GM21529 (cell line): Measurements from ENCODE around the gene OR52K1.
"Not testable (repeated sequence)": the region's sequence is repeated elsewhere in the genome, so short reads cannot be mapped to it uniquely, and the experiment has no call there.

Experiments used
- ATAC-seq: cut with Tn5 transposase; IDR thresholded peaks from one replicate; pipeline ENCODE4 v1.9.1; 2021; ENCODE audit not compliant: unreplicated experiment

The OR52K1 gene

GRCh38 chr11:4491405-4491804 lies 9.0 kb downstream of the OR52K1 start:
- ATAC-seq, result not testable (repeated sequence)

- no peak for ATAC-seq
Observed at GRCh38 chr11:4491878-4492606, 9.6 kb downstream of the OR52K1 start.

GRCh38 chr11:4493480-4493818 lies 11.0 kb downstream of the OR52K1 start:
- ATAC-seq, result no peak

- no peak for ATAC-seq
Observed at GRCh38 chr11:4495487-4495886, 13.0 kb downstream of the OR52K1 start.

GRCh38 chr11:4495986-4496385 lies 13.5 kb downstream of the OR52K1 start:
- ATAC-seq, result no peak

- no peak for ATAC-seq
Observed at GRCh38 chr11:4496557-4497248, 14.3 kb downstream of the OR52K1 start.

- ATAC-seq, result no peak
Observed at GRCh38 chr11:4508886-4509285, 26.4 kb downstream of the OR52K1 start.

- ATAC-seq, result no peak
Observed at GRCh38 chr11:4511282-4512245, 29.1 kb downstream of the OR52K1 start.

- ATAC-seq, result no peak
Observed at GRCh38 chr11:4514196-4514595, 31.8 kb downstream of the OR52K1 start.

- ATAC-seq, result no peak
Observed at GRCh38 chr11:4522339-4522738, 39.9 kb downstream of the OR52K1 start.

- no peak for ATAC-seq
Observed at GRCh38 chr11:4522752-4523151, 40.3 kb downstream of the OR52K1 start.

GRCh38 chr11:4523666-4524065 lies 41.2 kb downstream of the OR52K1 start:
- ATAC-seq, result no peak

- no peak for ATAC-seq
Observed at GRCh38 chr11:4527926-4528325, 45.5 kb downstream of the OR52K1 start.

- not testable (repeated sequence) for ATAC-seq
Observed at GRCh38 chr11:4531686-4532085, 49.2 kb downstream of the OR52K1 start.

- no peak for ATAC-seq
Observed at GRCh38 chr11:4539603-4540219, 57.3 kb downstream of the OR52K1 start.

GRCh38 chr11:4541071-4541470 lies 58.6 kb downstream of the OR52K1 start:
- no peak for ATAC-seq
